Panc1 (cell line): ENCODE data around the gene ERCC2. TPM values are rescaled to one million over a fixed set of nuclear protein-coding genes. Genes with fewer than 3 reads are reported as not detected.

Source experiments
- ATAC-seq: fragments of 200-7000 bp; cut with Tn5 transposase; 2 replicates; pipeline ENCODE4 v1.9.1; 2020; ENCODE audit warnings: mild to moderate bottlenecking, moderate library complexity
- BruUV-seq: library from RNA; stranded (reverse); fragments of 400-500 nt; replicated peaks from 2 replicates; lab custom pipeline; 2021; lab: Mats Ljungman, UMichigan
- CTCF ChIA-PET: fragments of 300-600 bp; sonication (Branson Sonifier 250); formaldehyde crosslinking; loops from one replicate; lab custom pipeline; 2022; ENCODE audit warnings: antibody characterized with exemption; lab: Charles Lee
- POLR2A ChIA-PET: fragments of 300-600 bp; sonication (Branson Sonifier 250); formaldehyde crosslinking; loops from one replicate; lab custom pipeline; 2022; ENCODE audit warnings: antibody characterized with exemption; lab: Charles Lee
- DNase-seq: peaks from one replicate; pipeline ENCODE4 v3.0.0-alpha.2; 2010; ENCODE audit warnings: low read depth, low spot score
- H3K27ac ChIP-seq: 2 replicates; pipeline ENCODE4 v1.5.1; 2011; ENCODE audit warnings: mild to moderate bottlenecking, low read length, inconsistent platforms
- H3K27me3 ChIP-seq: fragments of 200-500 bp; sonication (Bioruptor generic); 2 replicates; pipeline ENCODE4 v1.6.0; 2014; ENCODE audit warnings: low read length, inconsistent platforms; ENCODE audit not compliant: control insufficient read depth, insufficient read depth
- H3K36me3 ChIP-seq: fragments of 200-500 bp; sonication (Bioruptor generic); 2 replicates; pipeline ENCODE4 v1.5.1; 2014; ENCODE audit warnings: inconsistent platforms, mild to moderate bottlenecking, low read length, moderate library complexity; ENCODE audit not compliant: control insufficient read depth, insufficient read depth
- H3K4me1 ChIP-seq: 2 replicates; pipeline ENCODE4 v1.5.1; 2011; ENCODE audit warnings: inconsistent platforms, mild to moderate bottlenecking, low read length, moderate library complexity; ENCODE audit not compliant: control insufficient read depth, insufficient read depth
- H3K4me3 ChIP-seq, 2 experiments: 2 replicates each; pipeline ENCODE4 v1.5.1; 2011 to 2012; ENCODE audit warnings: low read depth in 2 of 2, low read length in 2 of 2, mild to moderate bottlenecking in 2 of 2, inconsistent platforms in 1 of 2, moderate library complexity in 1 of 2
- H3K9me3 ChIP-seq: fragments of 200-500 bp; sonication (Bioruptor generic); 2 replicates; pipeline ENCODE4 v1.5.1; 2014; ENCODE audit warnings: low read depth, mild to moderate bottlenecking, inconsistent platforms, low read length, moderate library complexity; ENCODE audit not compliant: control insufficient read depth, insufficient read depth
- CTCF ChIP-seq: fragments of 450-650 bp; IDR thresholded peaks from 2 replicates; pipeline ENCODE4 v1.5.1; 2017; ENCODE audit warnings: mild to moderate bottlenecking
- POLR2AphosphoS5 ChIP-seq: IDR thresholded peaks from 2 replicates; pipeline ENCODE4 v1.6.1; 2012; ENCODE audit warnings: mild to moderate bottlenecking, low read depth, low read length, moderate library complexity
- REST ChIP-seq, 2 experiments: IDR thresholded peaks; 2 replicates each; pipeline ENCODE4 v1.6.1; 2011 to 2012; ENCODE audit warnings: low read depth in 2 of 2, control low read depth in 1 of 2, low read length in 1 of 2, mild to moderate bottlenecking in 1 of 2, moderate library complexity in 1 of 2; ENCODE audit not compliant: insufficient read depth in 1 of 2
- SIN3A ChIP-seq: IDR thresholded peaks from 2 replicates; pipeline ENCODE4 v1.6.1; 2012; ENCODE audit warnings: low read depth, mild to moderate bottlenecking, low read length, moderate library complexity, borderline replicate concordance; ENCODE audit not compliant: insufficient read depth
- TCF7L2 ChIP-seq: IDR thresholded peaks from 2 replicates; pipeline ENCODE4 v1.6.1; 2011; ENCODE audit warnings: mild to moderate bottlenecking, low read depth, low read length, inconsistent platforms
- in situ Hi-C: cut with HindIII; loops from 2 replicates; pipeline ENCODE4 v1.10.0; 2016; ENCODE audit warnings: low sequenced_read_pairs, low pct_unique_long_range_greater_than_20kb
- intact Hi-C: fragments of 100-400 bp; cut with micrococcal nuclease; formaldehyde crosslinking; loops from one replicate; pipeline ENCODE4 v1.10.0; 2022; ENCODE audit not compliant: unreplicated experiment
- total RNA-seq: library from RNA; stranded (reverse); gene quantifications from one replicate; pipeline ENCODE4 v1.2.1, GENCODE V29; 2021; ENCODE audit not compliant: unreplicated experiment

Gene ERCC2
- total RNA-seq, 1 experiment from 2014 or later: 32.5 TPM

GRCh38 chr19:45327404-45328143 lies 42.8 kb downstream of the ERCC2 start:
- BruUV-seq: no TSS peak
- H3K4me3 ChIP-seq: no peak overlapping the region
- H3K27ac ChIP-seq: no peak overlapping the region
- ATAC-seq: no peak
- DNase-seq: no peak
- no peaks in the 10 kb centered on the region for H3K36me3 ChIP-seq
- peaks cover 7% of the 10 kb centered on the region for H3K4me1 ChIP-seq
- in situ Hi-C loops (no loop called here), intact Hi-C loops (loop anchor here (10.0 kb wide), 1 partner anchor 73 kb away; the partner anchor contains the start of gene MARK4)
- no peak for TF ChIP-seq CTCF
- TF ChIP-seq TCF7L2: no peak
- no peak for TF ChIP-seq REST (IDR thresholded peaks at IDR 0.05; ENCODE audit: insufficient read depth in 1 of 2, low read depth in 2 of 2, low read length in 1 of 2)
- no peak for TF ChIP-seq SIN3A
- no peak for TF ChIP-seq POLR2AphosphoS5
- CTCF ChIA-PET: no interaction called here
- H3K27me3 ChIP-seq: no peaks in the 10 kb centered on the region
- H3K9me3 ChIP-seq: no peaks in the 10 kb centered on the region
- POLR2A ChIA-PET: no interaction called here

- Histone ChIP-seq H3K36me3 (no peaks in the 10 kb centered on the region), H3K9me3 (no peaks in the 10 kb centered on the region), H3K27me3 (no peaks in the 10 kb centered on the region), H3K27ac (no peak overlapping the region), H3K4me1 (peaks cover 10% of the 10 kb centered on the region), H3K4me3 (no peak overlapping the region)
- ATAC-seq (no peak), DNase-seq (no peak)
- in situ Hi-C loops (no loop called here), intact Hi-C loops (loop anchor here (10.0 kb wide), 1 partner anchor 70 kb away; the partner anchor contains the start of gene MARK4)
- BruUV-seq: no TSS peak
- ChIA-PET POLR2A (no interaction called here), CTCF (no interaction called here)
- no peak for TF ChIP-seq SIN3A
- no peak for TF ChIP-seq REST (IDR thresholded peaks at IDR 0.05; ENCODE audit: insufficient read depth in 1 of 2, low read depth in 2 of 2, low read length in 1 of 2)
- no peak for TF ChIP-seq TCF7L2
- no peak for TF ChIP-seq POLR2AphosphoS5
- no peak for TF ChIP-seq CTCF
Measured at GRCh38 chr19:45324349-45324907, 45.9 kb downstream of the ERCC2 start.
